Activated CD8-positive, alpha-beta T cell treated with anti-CD3 and anti-CD28 coated beads for 36 hours (primary cell): ENCODE data around the gene PRKN. TPM values are rescaled to one million over a fixed set of nuclear protein-coding genes. Genes with fewer than 3 reads are reported as not detected.

Experiments
- ATAC-seq: fragments of 200-7000 bp; cut with Tn5 transposase; one replicate; pipeline ENCODE4 v1.10.0; 2021; ENCODE audit warnings: mild to moderate bottlenecking, moderate library complexity
- CTCF ChIA-PET: fragments of 350-600 bp; sonication (Branson Sonifier 250); formaldehyde crosslinking; loops from one replicate; lab custom pipeline; 2021; ENCODE audit warnings: antibody characterized with exemption; lab: Charles Lee
- POLR2A ChIA-PET: fragments of 350-600 bp; sonication (Branson Sonifier 250); formaldehyde crosslinking; loops from one replicate; lab custom pipeline; 2021; ENCODE audit warnings: antibody characterized with exemption; lab: Charles Lee
- DNase-seq: peaks from one replicate; pipeline ENCODE4 v3.0.0-alpha.2; 2020
- H3K27ac Mint-ChIP-seq: one replicate; pipeline ENCODE4 v1.8.0; 2021; ENCODE audit warnings: mild to moderate bottlenecking, mixed read lengths
- H3K27me3 Mint-ChIP-seq: one replicate; pipeline ENCODE4 v1.8.0; 2021; ENCODE audit warnings: mixed read lengths
- H3K36me3 Mint-ChIP-seq: one replicate; pipeline ENCODE4 v1.8.0; 2021; ENCODE audit warnings: low read depth, mixed read lengths
- H3K4me1 Mint-ChIP-seq: one replicate; pipeline ENCODE4 v1.8.0; 2021; ENCODE audit warnings: low read depth, mixed read lengths
- H3K4me3 Mint-ChIP-seq: one replicate; pipeline ENCODE4 v1.8.0; 2021; ENCODE audit warnings: mild to moderate bottlenecking, moderate library complexity, mixed read lengths
- H3K9me3 Mint-ChIP-seq: one replicate; pipeline ENCODE4 v1.8.0; 2021; ENCODE audit warnings: mixed read lengths
- intact Hi-C: fragments of 100-400 bp; cut with micrococcal nuclease; formaldehyde crosslinking; loops from one replicate; pipeline ENCODE4 v1.10.0; 2022
- total RNA-seq, 2 experiments: library from RNA; stranded (reverse); gene quantifications; one replicate each; pipeline ENCODE4 v1.2.3, GENCODE V29; 2021
- TF ChIP-seq, protein P1 (sequence below): fragments of 200-600 bp; IDR thresholded peaks from one replicate; pipeline ENCODE4 v1.8.0; 2022; ENCODE audit warnings: antibody characterized with exemption, mild to moderate bottlenecking

Gene PRKN
- total RNA-seq, 2 experiments from 2014 or later, result 1.2 to 1.4 TPM

DNA sequence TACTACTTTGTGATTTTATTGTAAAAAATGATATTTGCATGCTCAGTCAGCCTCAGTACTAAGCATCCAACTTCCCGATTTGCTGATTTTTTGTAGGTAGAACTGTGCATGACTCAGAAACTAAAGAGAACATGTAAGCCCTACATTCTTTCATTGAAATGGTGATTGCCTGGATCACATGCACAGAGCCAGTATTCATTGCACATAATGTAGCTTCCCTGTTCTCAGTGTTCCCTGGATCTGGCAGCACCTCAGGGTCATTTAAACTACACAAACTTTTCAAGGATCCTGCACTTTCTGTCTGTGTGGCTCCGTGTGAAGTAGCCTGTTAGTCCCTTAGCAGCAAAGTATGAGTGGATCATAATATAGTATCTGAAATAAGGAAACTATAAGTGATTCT, 1030.8 kb downstream of the PRKN start:
- Mint-ChIP-seq H3K4me3 (no peak overlapping the region), H3K36me3 (no peaks in the 10 kb centered on the region), H3K27me3 (no peaks in the 10 kb centered on the region), H3K4me1 (no peaks in the 10 kb centered on the region), H3K9me3 (no peaks in the 10 kb centered on the region), H3K27ac (no peak overlapping the region)
- CTCF ChIA-PET, result interaction anchor here (1.2 kb wide), 1 partner anchor 279 kb away, joined by 3 read pairs; no protein-coding TSS in a partner anchor
- intact Hi-C loops, result loop anchor here (10.0 kb wide), 1 partner anchor 302 kb away; no protein-coding TSS in a partner anchor
- TF ChIP-seq, protein P1, sequence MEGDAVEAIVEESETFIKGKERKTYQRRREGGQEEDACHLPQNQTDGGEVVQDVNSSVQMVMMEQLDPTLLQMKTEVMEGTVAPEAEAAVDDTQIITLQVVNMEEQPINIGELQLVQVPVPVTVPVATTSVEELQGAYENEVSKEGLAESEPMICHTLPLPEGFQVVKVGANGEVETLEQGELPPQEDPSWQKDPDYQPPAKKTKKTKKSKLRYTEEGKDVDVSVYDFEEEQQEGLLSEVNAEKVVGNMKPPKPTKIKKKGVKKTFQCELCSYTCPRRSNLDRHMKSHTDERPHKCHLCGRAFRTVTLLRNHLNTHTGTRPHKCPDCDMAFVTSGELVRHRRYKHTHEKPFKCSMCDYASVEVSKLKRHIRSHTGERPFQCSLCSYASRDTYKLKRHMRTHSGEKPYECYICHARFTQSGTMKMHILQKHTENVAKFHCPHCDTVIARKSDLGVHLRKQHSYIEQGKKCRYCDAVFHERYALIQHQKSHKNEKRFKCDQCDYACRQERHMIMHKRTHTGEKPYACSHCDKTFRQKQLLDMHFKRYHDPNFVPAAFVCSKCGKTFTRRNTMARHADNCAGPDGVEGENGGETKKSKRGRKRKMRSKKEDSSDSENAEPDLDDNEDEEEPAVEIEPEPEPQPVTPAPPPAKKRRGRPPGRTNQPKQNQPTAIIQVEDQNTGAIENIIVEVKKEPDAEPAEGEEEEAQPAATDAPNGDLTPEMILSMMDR, result no peak
- ATAC-seq (no peak), DNase-seq (no peak)
- POLR2A ChIA-PET, result no interaction called here

DNA sequence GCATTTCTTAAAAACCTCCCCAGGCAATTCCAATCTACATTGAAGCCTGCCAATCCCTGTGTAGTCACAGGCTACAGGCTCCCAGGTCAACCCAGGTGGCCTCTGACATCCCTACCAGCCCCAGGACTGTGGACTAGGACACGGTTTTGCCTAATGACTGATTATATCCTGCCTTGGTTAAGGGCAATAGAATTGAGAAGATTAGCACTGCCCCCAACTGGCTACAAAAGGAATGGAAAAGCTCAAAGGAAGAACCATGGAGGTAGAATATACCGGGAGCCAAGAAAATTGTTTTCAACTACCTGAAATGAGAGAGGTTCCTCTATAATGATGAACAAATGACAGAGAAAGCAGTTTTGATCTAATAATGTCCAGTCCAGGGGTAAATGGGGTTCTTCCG, 1032.6 kb downstream of the PRKN start:
- no peaks in the 10 kb centered on the region for H3K4me1 Mint-ChIP-seq
- TF ChIP-seq, protein P1, result peak; percentile 42
- intact Hi-C loops, result loop anchor here (10.0 kb wide), 1 partner anchor 300 kb away; no protein-coding TSS in a partner anchor
- no peak overlapping the region for H3K4me3 Mint-ChIP-seq
- ATAC-seq, result peak; percentile 45
- no peak for DNase-seq
- H3K36me3 Mint-ChIP-seq, result no peaks in the 10 kb centered on the region
- ChIA-PET CTCF (interaction anchor here (0.6 to 1.6 kb wide), 3 partner anchors 276 to 301 kb away, joined by 3 to 8 read pairs (median 7); no protein-coding TSS in a partner anchor), POLR2A (no interaction called here)
- no peaks in the 10 kb centered on the region for H3K9me3 Mint-ChIP-seq
- H3K27me3 Mint-ChIP-seq, result no peaks in the 10 kb centered on the region
- no peak overlapping the region for H3K27ac Mint-ChIP-seq

DNA sequence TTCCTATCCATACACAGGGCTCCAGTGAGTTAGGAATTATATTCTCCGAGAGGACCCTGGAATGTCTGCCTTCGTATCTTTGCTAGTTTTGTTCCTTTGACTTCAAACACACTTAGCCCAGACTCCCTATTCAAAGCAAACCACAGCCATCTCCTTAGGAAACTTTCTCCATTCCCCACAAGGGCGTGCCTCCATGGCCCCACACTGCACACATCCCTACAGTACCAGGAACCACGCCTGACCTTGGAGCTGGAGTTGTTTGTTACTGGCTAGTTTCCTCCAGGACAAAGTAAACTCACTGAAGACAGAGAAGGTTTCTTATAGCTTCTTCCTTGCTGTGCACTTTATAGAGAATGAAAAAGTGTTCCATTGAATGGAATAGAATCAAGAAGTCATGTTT, 1040.9 kb downstream of the PRKN start:
- no peaks in the 10 kb centered on the region for H3K4me1 Mint-ChIP-seq
- intact Hi-C loops, result no loop called here
- no peaks in the 10 kb centered on the region for H3K9me3 Mint-ChIP-seq
- no peaks in the 10 kb centered on the region for H3K36me3 Mint-ChIP-seq
- ChIA-PET POLR2A (no interaction called here), CTCF (no interaction called here)
- no peak overlapping the region for H3K27ac Mint-ChIP-seq
- H3K27me3 Mint-ChIP-seq, result no peaks in the 10 kb centered on the region
- TF ChIP-seq, protein P1, result no peak
- H3K4me3 Mint-ChIP-seq, result no peak overlapping the region
- no peak for ATAC-seq
- no peak for DNase-seq

DNA sequence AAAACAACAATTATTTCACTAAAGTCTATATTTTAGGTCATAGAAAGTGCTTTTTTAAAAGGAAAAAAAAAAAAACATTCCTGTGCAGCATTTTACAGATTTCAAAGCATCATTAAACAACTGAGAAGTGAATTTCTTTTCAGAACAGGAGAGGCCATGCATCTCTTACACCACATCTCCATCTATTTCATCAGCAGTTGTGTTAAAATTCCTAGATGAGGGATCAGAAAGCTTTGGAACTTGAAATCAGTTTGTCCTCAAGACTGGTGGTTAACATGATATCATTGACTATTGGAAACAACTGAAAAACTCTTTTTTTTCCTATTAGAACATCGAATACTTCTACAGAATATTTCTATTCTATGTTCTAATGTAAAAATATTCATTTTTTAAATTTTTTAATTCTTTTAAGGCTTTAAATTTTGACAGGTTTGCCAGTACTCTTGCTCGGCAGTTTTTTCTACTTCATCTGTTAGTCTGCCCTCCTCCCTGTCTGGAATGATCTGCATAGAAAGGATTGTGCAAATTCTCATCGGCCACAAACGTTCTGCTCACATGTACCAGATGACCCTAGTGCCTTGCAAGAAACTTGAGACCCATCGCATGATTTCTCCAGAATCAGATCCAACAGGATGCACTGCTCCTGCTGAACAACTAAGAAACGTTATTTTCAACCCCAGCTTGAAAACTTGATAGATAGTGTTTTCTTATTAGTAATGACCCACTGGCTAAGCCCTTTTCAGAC, 1042.7 kb downstream of the PRKN start:
- no peak for DNase-seq
- no peaks in the 10 kb centered on the region for H3K36me3 Mint-ChIP-seq
- H3K9me3 Mint-ChIP-seq, result no peaks in the 10 kb centered on the region
- no peak overlapping the region for H3K27ac Mint-ChIP-seq
- intact Hi-C loops, result no loop called here
- no peak for ATAC-seq
- ChIA-PET CTCF (interaction anchor here (0.8 kb wide), 1 partner anchor 267 kb away, joined by 3 read pairs; no protein-coding TSS in a partner anchor), POLR2A (no interaction called here)
- H3K4me1 Mint-ChIP-seq, result no peaks in the 10 kb centered on the region
- TF ChIP-seq, protein P1, result no peak
- no peak overlapping the region for H3K4me3 Mint-ChIP-seq
- H3K27me3 Mint-ChIP-seq, result no peaks in the 10 kb centered on the region

DNA sequence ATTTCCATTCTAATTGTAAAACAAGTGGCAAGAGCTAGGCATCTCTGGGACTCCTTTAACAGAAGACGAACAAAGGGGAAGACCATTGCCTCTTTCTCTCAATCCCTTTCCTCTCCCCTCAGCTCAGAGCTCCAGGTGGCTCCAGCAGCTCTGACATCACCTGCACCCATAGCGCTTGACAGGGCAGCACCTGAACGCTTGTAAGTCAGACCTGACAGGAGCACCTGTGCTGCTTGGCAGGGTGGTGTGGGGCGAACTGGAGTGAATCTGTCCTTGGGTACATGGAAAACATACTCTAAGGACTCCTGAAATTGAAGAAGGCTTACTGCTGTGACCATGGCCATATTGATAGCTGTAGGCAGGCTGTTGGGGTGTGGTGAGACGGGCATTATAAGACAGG, 1044.2 kb downstream of the PRKN start:
- DNase-seq (no peak), ATAC-seq (no peak)
- H3K27me3 Mint-ChIP-seq, result no peaks in the 10 kb centered on the region
- TF ChIP-seq, protein P1, result no peak
- H3K27ac Mint-ChIP-seq, result no peak overlapping the region
- no peaks in the 10 kb centered on the region for H3K36me3 Mint-ChIP-seq
- H3K4me3 Mint-ChIP-seq, result no peak overlapping the region
- H3K9me3 Mint-ChIP-seq, result no peaks in the 10 kb centered on the region
- POLR2A ChIA-PET, result no interaction called here
- CTCF ChIA-PET, result interaction anchor here (0.7 kb wide), 1 partner anchor 265 kb away, joined by 3 read pairs; no protein-coding TSS in a partner anchor
- no peaks in the 10 kb centered on the region for H3K4me1 Mint-ChIP-seq
- intact Hi-C loops, result no loop called here
